Skeletal muscle tissue (tissue), 4 donors: ENCODE data around the gene SLC6A20. TPM values are rescaled to one million over a fixed set of nuclear protein-coding genes. Genes with fewer than 3 reads are reported as not detected.

Source experiments
- H3K27ac ChIP-seq: one replicate; pipeline ENCODE4 v1.7.0; 2013; ENCODE audit warnings: mild to moderate bottlenecking, low read depth, low read length, inconsistent platforms
- H3K27me3 ChIP-seq, 3 donors: one replicate each; pipeline ENCODE4 v1.7.0; 2013; ENCODE audit warnings: low read length in 3 of 3; ENCODE audit not compliant: control insufficient read depth in 3 of 3, insufficient read depth in 3 of 3
- H3K36me3 ChIP-seq, 3 donors: one replicate each; pipeline ENCODE4 v1.7.0; 2013; ENCODE audit warnings: low read length in 3 of 3; ENCODE audit not compliant: control insufficient read depth in 3 of 3, insufficient read depth in 3 of 3
- H3K4me1 ChIP-seq, 3 donors: one replicate each; pipeline ENCODE4 v1.7.0; 2013; ENCODE audit warnings: low read length in 3 of 3, mild to moderate bottlenecking in 3 of 3; ENCODE audit not compliant: control insufficient read depth in 3 of 3, insufficient read depth in 3 of 3
- H3K4me3 ChIP-seq, 3 donors: one replicate each; pipeline ENCODE4 v1.7.0; 2013; ENCODE audit warnings: low read length in 3 of 3
- H3K9ac ChIP-seq, 3 donors: one replicate each; pipeline ENCODE4 v1.7.0; 2013; ENCODE audit warnings: low read length in 3 of 3, mild to moderate bottlenecking in 3 of 3, moderate library complexity in 2 of 3, low read depth in 1 of 3
- H3K9me3 ChIP-seq, 3 donors: one replicate each; pipeline ENCODE4 v1.7.0; 2013; ENCODE audit warnings: low read length in 3 of 3; ENCODE audit not compliant: control insufficient read depth in 3 of 3
- total RNA-seq: library from RNA; depleted of rRNA; stranded (reverse); fragments of >200 nt; gene quantifications from one replicate; pipeline ENCODE4 v1.2.3, GENCODE V29; 2014
- donor health status: Osteomylitis.

The SLC6A20 gene
- total RNA-seq, 1 donor from 2014 or later, result under 0.01 TPM

- Histone ChIP-seq H3K27ac (no peak overlapping the region), H3K9me3 (peaks cover 0 to 5% (median 0%) of the 10 kb centered on the region in 3 donors), H3K27me3 (peaks cover 26 to 36% (median 33%) of the 10 kb centered on the region in 3 donors), H3K4me1 (peaks cover 8 to 12% (median 12%) of the 10 kb centered on the region in 3 donors), H3K4me3 (no peak overlapping the region), H3K9ac (no peak overlapping the region), H3K36me3 (no peaks in the 10 kb centered on the region)
Observed at GRCh38 chr3:45793482-45794176, 2.7 kb downstream of the SLC6A20 start.

DNA sequence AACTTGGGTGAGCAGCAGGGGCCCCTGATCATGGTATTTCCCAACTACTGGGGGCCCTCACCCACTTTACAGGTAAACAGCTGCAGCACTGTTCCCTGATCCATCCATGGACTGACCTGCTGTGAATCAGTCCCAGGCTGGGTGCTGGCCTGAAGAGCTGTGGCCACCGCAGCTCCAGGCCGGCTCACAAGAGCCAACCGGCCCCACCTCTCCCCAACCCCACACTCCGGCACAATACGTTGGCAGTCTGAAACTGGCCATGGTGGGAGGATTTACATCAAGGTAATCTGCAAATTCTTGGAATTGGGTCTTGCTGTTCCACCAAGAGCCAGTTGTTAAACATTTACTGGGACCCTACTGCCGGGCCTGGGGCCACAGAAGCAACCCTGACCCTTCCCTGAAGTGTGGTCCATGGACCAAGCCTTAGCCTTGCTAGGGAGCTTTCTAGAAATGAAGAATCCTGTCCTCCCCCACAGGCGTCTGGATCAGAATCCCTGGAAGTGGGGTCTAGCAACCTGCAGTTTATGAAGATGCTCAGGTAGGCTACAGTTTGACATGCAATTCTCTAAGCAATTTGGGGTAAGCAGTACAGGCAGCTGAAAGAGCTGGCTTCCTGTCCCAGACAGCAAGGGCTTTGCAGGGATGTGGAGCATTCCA, 3.7 kb downstream of the SLC6A20 start:
- H3K4me1 ChIP-seq, result peaks cover 8 to 12% (median 12%) of the 10 kb centered on the region in 3 donors
- no peak overlapping the region for H3K4me3 ChIP-seq
- peaks cover 26 to 29% (median 26%) of the 10 kb centered on the region in 3 donors for H3K27me3 ChIP-seq
- H3K9ac ChIP-seq, result no peak overlapping the region
- peaks cover 0 to 6% (median 0%) of the 10 kb centered on the region in 3 donors for H3K9me3 ChIP-seq
- H3K27ac ChIP-seq, result no peak overlapping the region
- H3K36me3 ChIP-seq, result no peaks in the 10 kb centered on the region

DNA sequence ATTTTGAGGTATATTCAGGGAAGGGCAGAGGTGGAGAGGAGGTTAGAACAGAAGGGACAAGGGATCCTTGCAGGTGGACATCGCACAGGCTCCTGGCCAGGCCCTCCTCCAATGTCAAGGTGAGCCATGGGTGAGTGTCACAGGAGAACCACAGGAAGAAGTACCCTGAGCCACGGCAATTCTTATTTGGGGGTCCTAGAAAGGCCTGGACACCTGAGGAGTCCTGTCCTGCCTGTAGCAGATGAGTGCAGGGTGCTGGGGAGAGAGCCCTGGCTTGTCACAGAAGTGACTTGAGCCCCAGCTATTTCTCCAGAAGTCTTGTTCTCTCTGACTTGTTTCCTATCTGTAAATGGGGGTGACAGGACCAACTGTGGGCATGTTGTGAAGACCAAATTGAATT, 4.3 kb downstream of the SLC6A20 start:
- Histone ChIP-seq H3K27me3 (peaks cover 20 to 26% (median 23%) of the 10 kb centered on the region in 3 donors), H3K4me3 (no peak overlapping the region)

DNA sequence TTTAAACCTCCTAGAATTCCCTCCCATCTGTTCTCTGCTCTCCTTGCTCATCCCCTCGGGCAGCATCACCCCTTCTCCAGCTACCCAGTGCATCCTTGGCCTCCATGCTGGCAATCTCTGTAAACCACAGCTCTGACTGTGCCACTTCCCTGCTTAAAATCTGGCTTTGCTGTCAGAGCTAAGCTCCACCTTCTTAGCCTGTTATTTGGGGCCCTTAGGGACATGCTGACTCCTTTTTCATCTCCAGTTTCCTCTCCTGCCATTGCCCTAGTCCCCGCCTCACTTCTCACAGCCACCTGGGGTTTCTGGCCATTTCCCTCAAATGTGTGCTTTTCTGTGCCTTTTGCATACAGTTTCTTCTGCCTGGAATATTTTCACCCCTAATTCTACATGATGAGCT, 5.7 kb downstream of the SLC6A20 start:
- H3K27me3 ChIP-seq, result peaks cover 5 to 11% (median 10%) of the 10 kb centered on the region in 3 donors
- no peak overlapping the region for H3K4me3 ChIP-seq
- H3K4me1 ChIP-seq, result no peaks in the 10 kb centered on the region
- peaks cover 0 to 6% (median 0%) of the 10 kb centered on the region in 3 donors for H3K9me3 ChIP-seq
- no peak overlapping the region for H3K27ac ChIP-seq
- no peaks in the 10 kb centered on the region for H3K36me3 ChIP-seq
- no peak overlapping the region for H3K9ac ChIP-seq

More for the DNA sequence above, 4.3 kb downstream of the SLC6A20 start:
- Histone ChIP-seq H3K27ac (no peak overlapping the region), H3K36me3 (no peaks in the 10 kb centered on the region), H3K9ac (no peak overlapping the region), H3K4me1 (peaks cover 8 to 12% (median 12%) of the 10 kb centered on the region in 3 donors), H3K9me3 (peaks cover 0 to 6% (median 0%) of the 10 kb centered on the region in 3 donors)

- no peaks in the 10 kb centered on the region for H3K4me1 ChIP-seq
- no peak overlapping the region for H3K9ac ChIP-seq
- no peaks in the 10 kb centered on the region for H3K36me3 ChIP-seq
- H3K4me3 ChIP-seq, result no peak overlapping the region
- H3K27me3 ChIP-seq, result peaks cover 0 to 5% (median 4%) of the 10 kb centered on the region in 3 donors
- H3K9me3 ChIP-seq, result peaks cover 0 to 6% (median 0%) of the 10 kb centered on the region in 3 donors
- H3K27ac ChIP-seq, result no peak overlapping the region
Observed at GRCh38 chr3:45789235-45789812, 7.0 kb downstream of the SLC6A20 start.

GRCh38 chr3:45787551-45787950, 8.8 kb downstream of the SLC6A20 start:
- H3K27me3 ChIP-seq, result no peaks in the 10 kb centered on the region
- H3K4me3 ChIP-seq, result no peak overlapping the region
- no peak overlapping the region for H3K9ac ChIP-seq
- peaks cover 0 to 6% (median 0%) of the 10 kb centered on the region in 3 donors for H3K9me3 ChIP-seq
- no peaks in the 10 kb centered on the region for H3K36me3 ChIP-seq
- H3K27ac ChIP-seq, result no peak overlapping the region
- H3K4me1 ChIP-seq, result no peaks in the 10 kb centered on the region

GRCh38 chr3:45786801-45787495, 9.4 kb downstream of the SLC6A20 start:
- no peak overlapping the region for H3K27ac ChIP-seq
- H3K4me1 ChIP-seq, result no peaks in the 10 kb centered on the region
- H3K9ac ChIP-seq, result no peak overlapping the region
- no peaks in the 10 kb centered on the region for H3K27me3 ChIP-seq
- no peaks in the 10 kb centered on the region for H3K36me3 ChIP-seq
- no peak overlapping the region for H3K4me3 ChIP-seq
- peaks cover 0 to 6% (median 0%) of the 10 kb centered on the region in 3 donors for H3K9me3 ChIP-seq

DNA sequence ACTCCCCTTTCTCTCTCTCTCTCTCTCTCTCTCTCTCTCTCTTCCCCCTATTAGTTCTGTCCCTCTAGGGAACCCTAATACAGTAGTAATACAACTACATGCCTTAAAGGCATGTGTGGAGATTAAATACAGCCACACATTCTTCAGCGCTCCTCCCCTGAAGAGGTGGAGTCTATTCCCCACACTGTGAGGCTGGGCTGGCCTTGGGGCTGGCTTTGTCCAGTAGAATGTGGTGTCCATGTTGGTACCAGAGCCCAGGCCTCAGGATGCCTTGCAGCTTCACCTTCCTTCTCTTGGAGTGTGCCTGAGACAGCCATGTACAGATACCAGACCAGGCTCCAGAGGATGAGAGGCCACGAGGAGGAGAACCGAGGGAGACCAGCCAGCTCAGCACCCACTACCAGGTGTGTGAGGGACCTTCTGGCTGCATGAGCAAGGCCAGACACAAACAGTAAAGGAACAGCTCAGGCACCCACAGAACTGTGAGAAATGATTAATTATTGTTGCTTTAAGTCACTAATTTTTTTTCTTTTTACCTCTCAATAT, 10.7 kb downstream of the SLC6A20 start:
- Histone ChIP-seq H3K36me3 (no peaks in the 10 kb centered on the region), H3K27me3 (no peaks in the 10 kb centered on the region), H3K9ac (no peak overlapping the region), H3K27ac (no peak overlapping the region), H3K4me3 (no peak overlapping the region), H3K9me3 (peaks cover 0 to 6% (median 0%) of the 10 kb centered on the region in 3 donors), H3K4me1 (no peaks in the 10 kb centered on the region)

GRCh38 chr3:45783667-45784066, 12.7 kb downstream of the SLC6A20 start:
- Histone ChIP-seq H3K4me1 (peaks cover 0 to 5% (median 4%) of the 10 kb centered on the region in 3 donors), H3K27me3 (no peaks in the 10 kb centered on the region), H3K4me3 (no peak overlapping the region), H3K9ac (no peak overlapping the region), H3K36me3 (no peaks in the 10 kb centered on the region), H3K27ac (no peak overlapping the region), H3K9me3 (peaks cover 0 to 1% (median 0%) of the 10 kb centered on the region in 3 donors)
